ENCODE data around the gene TMEM141. TPM values are rescaled to one million over a fixed set of nuclear protein-coding genes. Genes with fewer than 3 reads are reported as not detected.
"Not testable (repeated sequence)": the region's sequence is repeated elsewhere in the genome, so short reads cannot be mapped to it uniquely, and the experiment has no call there.

The TMEM141 gene
- total RNA-seq, 1 donor from 2014 or later: 34.7 TPM

DNA sequence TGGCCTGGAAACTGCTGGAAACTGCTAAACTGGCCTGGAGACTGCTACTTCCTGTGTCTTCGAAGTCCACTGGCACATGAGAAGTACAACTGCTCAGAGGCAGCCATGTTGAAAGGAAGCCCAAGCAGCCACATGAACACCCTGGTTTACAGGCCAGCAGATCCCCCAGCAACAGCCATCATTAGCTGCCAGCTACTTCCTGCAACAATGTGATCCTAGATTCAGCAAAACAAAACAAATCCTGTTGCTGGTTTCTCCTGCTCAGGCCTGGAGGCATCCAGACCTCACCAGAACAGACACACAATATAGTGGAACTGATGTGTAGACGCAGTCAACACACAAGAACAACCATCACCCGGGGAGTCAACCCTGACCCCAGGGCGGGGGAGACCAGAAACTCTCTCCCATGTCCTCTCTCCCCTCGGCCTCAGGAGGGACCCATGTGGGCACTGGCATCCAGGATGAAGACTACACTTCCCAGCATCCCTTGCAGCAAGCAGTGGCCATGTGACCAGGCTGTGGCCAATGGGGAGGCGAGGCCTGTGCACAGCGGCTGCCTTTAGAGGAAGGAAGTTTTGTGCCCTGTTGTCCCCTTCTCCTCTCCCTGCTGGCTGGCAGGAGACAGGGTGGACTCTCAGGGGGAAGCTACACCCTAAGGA is 17.6 kb upstream of the TMEM141 start:
- intact Hi-C loops (cut with micrococcal nuclease): no loop called here

DNA sequence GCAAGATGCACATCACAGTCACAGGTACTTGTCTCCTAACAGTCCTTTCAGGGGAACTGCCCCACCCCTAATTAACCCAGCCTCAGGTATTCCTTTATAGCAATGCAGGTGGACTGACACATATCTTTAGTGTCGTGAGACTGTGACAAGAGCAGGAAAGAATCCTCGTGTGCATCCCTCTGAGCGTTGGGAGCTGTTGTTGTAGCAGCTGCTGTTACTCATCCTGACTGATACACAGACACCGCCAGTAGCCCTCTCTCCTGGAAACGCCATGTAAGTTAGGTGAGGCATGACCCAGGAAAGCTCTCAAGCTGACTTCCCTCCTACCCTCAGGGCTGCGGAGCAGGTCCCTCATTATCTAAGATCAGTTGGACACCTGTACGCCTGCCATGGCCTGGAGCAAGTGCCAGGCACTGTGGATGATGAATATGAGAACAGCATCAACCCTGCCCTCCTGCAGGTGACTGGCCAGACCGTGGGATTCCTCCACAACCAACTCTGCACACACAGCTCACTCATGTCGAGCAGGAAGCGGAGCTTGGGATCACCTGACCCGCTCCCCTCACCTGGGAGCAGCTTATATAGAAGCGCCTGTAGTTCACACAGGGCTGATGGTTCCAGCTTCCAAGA is 16.6 kb upstream of the TMEM141 start:
- intact Hi-C loops (cut with micrococcal nuclease): no loop called here

DNA sequence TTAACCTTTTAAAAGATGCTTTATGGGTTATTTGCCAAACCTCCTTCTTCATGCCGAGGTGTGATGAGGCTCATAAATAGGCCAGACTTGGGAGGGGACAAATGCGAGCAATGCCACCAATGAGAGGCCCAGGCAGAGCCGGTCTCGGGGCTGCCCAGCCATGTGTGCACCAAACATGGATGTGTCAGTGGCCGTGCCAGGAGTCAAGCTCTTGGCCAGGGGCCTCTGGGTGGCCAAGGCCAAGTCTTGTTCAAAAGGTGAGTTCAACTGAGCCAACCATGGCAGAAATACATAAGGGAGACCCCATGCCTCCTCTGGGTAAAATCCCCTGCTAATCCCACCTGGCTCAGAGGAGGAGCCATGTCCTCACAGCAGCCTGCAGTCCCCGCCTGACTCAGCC is 16.0 kb upstream of the TMEM141 start:
- intact Hi-C loops (cut with micrococcal nuclease): no loop called here

DNA sequence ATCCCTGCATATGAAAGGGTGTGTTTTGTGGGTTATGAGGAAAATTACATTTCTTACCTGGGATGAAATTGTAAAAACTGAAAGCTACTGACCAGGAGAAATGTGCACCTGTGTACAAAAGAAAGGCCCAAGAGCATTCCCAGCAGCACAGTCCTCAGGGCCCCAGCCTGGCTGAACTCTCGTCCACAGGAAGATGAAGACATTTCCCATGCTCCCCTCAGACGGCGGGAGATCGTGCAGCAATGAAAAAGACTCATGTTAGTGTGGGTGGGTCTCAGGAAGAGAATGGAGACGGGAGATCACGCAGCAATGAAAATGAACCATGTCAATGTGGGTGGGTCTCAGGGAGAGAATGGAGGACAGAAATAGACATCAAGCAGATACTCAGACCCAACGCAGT is 14.2 kb upstream of the TMEM141 start:
- intact Hi-C loops (cut with micrococcal nuclease): no loop called here

DNA sequence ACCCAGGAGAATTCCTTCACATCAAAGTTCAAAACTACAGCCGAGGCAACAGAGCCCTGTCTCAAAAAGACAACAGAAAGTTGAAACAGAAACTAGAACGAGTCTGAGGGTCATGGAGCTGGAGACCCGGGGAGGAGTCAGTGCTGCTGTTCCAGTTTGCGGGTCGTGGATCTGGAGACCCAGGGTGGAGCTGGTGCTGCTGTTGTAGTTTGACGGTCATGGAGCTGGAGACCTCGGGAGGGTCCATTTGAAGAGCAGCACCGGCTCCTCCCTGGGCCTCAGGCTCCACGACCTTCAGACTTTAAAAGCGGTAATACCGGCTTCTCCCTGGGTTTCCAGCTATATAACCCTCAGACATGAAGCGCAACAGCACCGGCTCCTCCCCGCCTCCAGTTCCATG is 13.8 kb upstream of the TMEM141 start:
- intact Hi-C loops (cut with micrococcal nuclease): no loop called here

DNA sequence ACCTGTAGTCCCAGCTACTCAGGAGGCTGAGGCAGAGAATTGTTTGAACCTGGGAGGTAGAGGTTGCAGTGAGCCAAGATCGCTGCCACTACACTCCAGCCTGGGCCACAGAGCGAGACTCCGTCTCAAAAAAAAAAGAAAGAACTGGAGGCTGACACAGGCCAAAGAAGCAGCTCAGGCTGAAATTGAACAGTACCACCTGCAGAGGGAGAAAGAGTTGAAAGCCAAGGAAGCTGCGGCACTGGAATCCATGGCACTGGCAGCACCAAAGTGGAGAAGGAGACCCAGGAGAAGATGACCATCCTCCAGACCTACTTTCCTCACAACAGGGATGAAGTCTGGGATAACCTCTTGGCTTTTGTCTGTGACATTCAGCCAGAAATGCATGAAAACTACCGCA is 11.3 kb upstream of the TMEM141 start:
- intact Hi-C loops (cut with micrococcal nuclease): no loop called here

DNA sequence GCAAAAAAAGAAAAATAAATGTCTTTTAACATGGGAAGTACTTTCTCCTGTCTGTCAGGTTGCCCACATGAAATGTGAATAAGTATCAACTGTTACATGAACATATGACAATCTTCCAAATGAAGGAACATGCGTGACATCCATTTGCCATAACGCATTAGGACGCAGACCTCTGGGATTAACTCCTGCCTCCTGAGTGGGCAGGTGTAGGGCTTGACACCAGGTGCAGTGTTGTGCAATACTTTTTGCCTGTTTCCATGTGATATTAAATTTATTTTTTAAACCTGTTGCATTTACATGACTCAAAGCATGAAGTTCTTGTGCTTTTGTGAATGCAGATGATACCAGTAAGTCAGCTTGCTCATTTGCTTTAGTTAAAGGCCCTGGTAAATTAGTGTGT is 8.7 kb upstream of the TMEM141 start:
- intact Hi-C loops (cut with micrococcal nuclease): no loop called here

DNA sequence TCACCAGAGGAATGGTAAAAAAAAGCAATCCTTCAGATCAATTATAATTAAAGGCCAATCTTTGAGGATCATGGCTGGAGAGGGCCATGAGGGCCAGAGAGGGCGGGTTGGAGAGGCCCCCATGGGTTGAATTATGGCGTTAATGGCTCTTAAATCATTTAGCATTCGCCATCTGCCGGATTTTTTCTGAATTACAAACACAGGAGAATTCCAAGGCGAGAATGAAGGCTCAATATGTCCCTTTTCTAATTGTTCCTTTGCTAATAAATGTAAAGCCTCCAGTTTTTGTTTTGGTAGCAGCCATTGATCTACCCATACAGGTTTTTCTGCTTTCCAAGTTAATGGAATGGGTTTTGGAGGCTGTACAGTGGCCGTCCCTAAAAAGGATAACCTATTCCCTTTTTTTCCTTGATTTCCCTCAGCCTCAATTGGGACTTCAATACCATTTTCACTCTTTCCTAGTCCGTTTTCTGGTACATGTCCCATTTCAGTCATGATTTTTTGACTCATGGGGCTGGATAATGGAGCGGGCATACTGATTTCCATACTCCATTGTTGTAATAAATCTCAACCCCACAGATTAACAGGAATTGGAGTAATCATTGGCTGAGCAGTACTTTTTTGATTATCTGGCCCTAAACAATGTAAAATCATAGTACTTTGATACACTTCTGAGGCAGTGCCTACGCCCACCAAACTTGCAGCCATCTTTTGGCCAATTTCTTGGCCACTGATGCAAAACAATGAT is 6.7 kb upstream of the TMEM141 start:
- intact Hi-C loops (cut with micrococcal nuclease): no loop called here

DNA sequence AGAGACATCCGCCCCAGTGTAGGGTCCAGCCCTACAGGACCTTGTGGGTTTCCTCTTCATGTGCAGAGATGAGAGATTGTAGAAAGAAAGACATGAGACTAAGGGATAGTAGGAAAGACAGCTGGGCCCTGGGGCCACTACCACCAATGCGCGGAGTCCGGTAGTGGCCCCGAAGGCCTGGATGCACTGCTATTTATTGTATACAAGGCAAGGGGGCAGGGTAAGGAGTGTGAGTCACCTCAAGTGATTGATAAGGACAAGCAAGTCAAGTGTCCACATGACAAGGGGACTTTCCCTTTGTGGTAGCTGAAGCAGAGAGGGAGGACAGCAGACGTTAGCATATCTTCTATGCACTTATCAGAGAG is 6.2 kb upstream of the TMEM141 start:
- intact Hi-C loops (cut with micrococcal nuclease): no loop called here

DNA sequence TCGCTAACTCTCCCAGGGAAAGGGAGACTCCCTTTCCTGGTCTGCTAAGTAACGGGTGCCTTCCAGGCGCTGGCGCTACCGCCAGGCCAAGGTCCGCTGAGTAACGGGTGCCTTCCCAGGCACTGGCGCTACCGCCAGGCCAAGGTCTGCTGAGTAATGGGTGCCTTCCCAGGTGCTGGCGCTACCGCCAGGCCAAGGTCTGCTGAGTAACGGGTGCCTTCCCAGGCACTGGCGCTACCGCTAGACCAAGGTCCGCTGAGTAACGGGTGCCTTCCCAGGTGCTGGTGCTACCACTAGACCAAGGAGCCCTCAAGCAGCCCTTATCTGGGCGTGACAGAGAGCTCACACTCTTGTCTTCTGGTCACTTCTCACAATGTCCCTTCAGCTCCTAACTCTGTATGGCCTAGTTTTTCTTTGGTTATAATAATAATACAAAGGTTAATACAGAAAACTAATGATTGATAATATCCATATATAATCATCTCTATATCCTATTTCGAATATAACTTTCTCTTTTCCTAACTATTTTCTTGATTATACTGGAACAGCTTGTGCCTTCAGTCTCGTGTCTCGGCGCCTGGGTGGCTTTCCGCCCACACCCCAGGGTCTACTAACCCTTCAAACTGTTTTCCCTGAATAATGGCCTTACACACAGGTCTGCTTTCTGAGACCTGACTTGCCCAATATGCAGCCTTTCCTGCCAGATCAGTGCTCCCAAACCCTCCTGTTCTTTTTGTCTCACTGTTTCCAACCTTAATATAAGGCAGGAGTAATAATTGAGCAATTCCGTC is 5.4 kb upstream of the TMEM141 start:
- intact Hi-C loops (cut with micrococcal nuclease): not testable (repeated sequence)

DNA sequence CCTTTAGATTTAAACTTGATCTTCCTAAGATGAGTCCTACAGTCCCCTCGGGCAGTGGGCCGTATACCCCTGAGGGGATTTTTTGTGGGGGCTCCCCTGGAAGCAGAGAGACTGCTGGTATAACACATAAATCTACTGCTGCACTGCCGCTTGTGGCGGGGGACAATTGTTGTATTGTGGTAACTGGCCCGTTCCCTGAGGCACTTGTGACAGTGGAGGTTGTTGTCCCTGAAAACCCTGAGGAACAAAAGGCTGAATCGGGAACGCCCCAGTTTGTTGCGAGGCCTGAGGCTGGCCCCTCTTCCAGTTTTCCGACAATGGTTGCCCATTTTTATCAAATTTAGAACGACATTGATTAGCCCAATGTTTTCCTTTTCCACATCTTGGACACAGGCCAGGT is 4.7 kb upstream of the TMEM141 start:
- intact Hi-C loops (cut with micrococcal nuclease): no loop called here

DNA sequence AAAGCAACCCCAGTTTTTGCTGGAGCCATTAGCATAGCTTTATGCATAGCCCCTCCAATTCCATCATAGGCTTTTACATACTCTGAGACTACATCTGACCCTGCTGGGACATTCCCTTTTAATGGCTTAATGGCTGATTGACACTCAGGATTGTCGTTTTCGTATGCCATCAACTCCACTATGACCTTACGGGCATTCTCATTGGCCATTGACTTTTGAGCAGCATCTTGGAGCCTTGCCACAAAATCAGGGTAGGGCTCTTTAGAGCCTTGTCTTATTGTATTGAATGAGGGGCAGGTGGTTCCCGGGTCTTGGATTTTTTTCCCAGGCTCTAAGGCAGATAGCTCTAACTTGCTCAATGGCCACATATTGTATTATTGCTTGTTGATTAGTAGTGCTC is 4.2 kb upstream of the TMEM141 start:
- intact Hi-C loops (cut with micrococcal nuclease): loop anchor here (1.0 kb wide), 1 partner anchor 248 kb away; no protein-coding TSS in a partner anchor

DNA sequence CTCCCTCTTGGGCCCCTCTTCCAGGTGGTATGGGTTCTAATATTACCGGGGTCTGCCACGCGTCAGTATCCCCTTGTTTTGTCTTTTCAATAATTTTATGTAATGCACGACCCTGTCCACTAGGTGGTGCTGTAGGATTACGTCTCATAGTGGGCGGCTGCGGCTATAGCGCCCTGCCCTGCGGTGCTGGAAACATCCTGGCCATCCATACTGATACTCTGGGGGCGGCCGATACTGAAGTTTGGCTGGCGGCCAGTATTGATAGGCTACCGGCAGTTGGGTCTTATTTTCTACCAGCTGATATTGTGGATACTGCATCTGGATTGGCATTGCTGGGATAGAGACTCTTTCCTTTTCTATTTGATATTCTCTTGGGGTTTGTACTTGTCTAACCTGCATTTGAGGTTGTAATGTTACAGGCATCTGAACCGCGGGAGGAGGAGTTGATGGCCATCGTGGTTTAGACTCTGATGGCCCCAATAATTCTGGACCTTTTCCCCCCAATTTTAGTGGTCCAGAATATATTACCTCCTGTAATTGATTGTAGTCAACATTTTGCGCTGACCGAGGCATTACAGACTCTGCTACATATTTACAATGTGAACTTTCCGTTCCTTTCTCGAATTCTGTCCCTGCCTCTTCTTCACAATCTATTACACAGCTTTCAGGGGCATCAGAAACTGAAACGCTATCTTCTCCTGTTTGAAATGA is 3.3 kb upstream of the TMEM141 start:
- intact Hi-C loops (cut with micrococcal nuclease): loop anchor here (1.0 kb wide), 1 partner anchor 247 kb away; no protein-coding TSS in a partner anchor

DNA sequence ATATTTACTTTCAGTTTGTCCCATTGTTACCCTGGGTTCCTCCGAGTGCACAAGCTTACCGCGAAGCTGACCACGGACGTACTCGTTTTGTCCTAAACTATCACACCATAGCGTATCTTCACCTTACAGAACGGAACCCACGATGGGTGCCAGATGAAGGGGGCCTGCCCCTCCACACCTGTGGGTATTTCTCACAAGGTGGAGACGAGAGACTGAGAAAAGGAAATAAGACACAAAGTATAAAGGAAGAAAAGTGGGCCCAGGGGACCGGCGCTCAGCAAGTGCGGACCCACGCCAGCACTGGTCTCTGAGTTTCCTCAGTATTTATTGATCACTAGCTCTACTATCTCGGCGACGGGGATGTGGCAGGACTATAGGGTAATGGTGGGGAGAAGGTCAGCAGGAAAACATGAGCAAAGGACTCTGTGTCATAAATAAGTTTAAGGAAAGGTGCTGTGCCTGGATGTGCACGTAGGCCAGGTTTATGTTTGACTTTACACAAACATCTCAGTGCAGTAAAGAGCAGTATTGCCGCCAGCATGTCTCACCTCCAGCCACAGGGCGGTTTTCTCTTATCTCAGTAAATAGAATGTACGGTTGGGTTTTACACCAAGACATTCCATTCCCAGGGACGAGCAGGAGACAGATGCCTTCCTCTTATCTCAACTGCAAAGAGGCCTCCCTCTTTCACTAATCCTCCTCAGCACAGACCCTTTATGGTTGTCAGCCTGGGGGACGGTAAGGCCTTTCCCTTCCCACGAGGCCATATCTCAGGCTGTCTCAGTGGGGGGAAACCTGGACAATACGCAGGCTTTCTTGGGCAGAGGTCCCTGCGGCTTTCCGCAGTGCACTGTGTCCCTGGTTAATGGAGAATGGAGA is 2.3 kb upstream of the TMEM141 start:
- intact Hi-C loops (cut with micrococcal nuclease): not testable (repeated sequence)

DNA sequence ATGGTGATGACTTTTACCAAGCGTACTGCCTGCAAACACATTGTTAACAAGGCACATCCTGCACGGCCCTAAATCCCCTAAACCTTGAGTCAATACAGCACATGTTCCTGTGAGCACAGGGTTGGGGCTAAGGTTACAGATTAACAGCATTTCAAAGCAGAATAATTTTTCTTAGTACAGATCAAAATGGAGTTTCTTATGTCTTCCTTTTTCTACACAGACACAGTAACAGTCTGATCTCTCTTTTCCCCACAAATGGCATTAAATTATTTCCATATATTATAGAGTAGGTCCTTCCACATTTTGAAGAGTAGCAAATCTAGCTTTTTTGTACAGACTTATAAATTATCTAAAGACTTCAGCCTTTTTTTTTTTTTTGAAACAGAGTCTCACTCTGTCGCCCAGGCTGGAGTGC is 1.6 kb upstream of the TMEM141 start:
- intact Hi-C loops (cut with micrococcal nuclease): no loop called here

DNA sequence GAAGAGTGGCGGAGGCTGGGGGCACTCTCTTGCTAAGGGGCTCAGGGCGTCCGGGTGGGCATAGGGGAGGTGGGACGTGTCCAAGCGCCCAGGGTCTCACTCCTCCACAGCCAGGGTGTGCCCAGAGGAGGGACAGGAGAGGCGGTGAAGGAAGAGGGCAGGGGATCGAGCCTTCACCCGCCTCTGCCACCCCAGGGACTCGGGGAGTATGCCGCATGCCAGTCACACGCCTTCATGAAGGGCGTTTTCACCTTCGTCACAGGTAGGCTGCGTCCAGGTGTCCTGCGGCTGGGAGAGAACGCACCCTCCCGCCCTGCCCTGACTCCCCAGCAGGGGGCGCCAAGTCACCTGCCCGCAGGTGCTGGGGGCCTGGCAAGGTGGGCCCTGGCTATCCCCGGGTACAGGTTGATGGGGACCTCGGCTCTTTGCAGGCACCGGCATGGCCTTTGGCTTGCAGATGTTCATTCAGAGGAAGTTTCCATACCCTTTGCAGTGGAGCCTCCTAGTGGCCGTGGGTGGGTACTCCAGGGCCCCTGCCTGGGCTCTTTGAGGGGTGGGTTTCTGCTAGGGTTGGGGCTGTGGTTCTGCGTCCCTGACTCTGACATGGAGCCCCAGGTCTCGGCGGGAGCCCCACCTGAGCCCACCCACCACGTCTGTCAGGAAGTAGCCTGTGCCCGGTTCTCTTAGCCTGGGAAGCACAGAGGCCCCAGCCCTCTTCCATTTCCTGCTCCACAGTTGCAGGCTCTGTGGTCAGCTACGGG is 552 bp downstream of the TMEM141 start:
- intact Hi-C loops (cut with micrococcal nuclease): loop anchor here (1.0 to 5.0 kb wide), 9 partner anchors 9 to 816 kb away; partner anchors contain the start of genes ARRDC1, FBXW5, PAXX and PHPT1

DNA sequence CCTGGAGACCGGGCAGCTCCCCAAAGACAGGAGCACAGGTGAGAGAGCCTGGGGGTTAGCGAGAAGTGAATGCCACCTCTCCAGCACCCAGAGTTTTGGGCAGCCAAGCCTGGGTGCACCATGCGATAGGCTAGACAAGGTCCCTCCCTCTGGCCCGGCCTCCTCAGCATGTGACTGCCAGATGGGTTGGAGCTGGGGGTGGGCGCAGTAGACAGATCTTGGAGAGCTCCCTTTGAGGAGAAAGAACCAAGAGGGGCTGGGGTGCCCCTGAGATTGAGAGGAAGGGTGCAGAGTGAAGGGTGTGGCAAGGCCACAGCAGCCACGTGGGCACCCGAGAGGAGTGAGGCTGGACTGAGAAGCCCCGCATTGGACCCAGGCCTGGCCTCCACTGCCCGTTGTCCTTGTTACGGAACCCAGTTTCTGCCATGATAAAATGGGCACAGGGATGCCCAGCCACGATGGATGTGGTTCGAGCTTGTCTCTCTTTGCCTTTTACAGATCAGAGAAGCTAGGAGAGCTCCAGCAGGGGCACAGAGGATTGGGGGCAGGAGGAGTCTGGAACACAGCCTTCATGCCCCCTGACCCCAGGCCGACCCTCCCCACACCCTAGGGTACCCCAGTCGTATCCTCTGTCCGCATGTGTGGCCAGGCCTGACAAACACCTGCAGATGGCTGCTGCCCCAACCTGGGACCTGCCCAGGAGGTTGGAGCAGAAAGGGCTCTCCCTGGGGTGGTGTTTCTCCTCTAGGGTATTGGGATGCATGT is 1.4 kb downstream of the TMEM141 start:
- intact Hi-C loops (cut with micrococcal nuclease): loop anchor here (5.0 kb wide), 6 partner anchors 55 to 815 kb away; partner anchors contain the start of genes ARRDC1, FBXW5, PHPT1 and TRAF2
